PC-3 (cell line): ENCODE data around the gene KCND3. TPM values are rescaled to one million over a fixed set of nuclear protein-coding genes. Genes with fewer than 3 reads are reported as not detected.

ENCODE experiments used
- ATAC-seq: fragments of 200-7000 bp; cut with Tn5 transposase; 2 replicates; pipeline ENCODE4 v1.9.1; 2020; ENCODE audit warnings: mild to moderate bottlenecking, moderate library complexity
- BruUV-seq: library from RNA; stranded (reverse); fragments of 400-500 nt; replicated peaks from 2 replicates; lab custom pipeline; 2021; lab: Mats Ljungman, UMichigan
- CTCF ChIA-PET: fragments of 300-600 bp; sonication (Branson Sonifier 250); formaldehyde crosslinking; loops from one replicate; lab custom pipeline; 2022; ENCODE audit warnings: antibody characterized with exemption; lab: Charles Lee
- POLR2A ChIA-PET: fragments of 300-600 bp; sonication (Branson Sonifier 250); formaldehyde crosslinking; loops from one replicate; lab custom pipeline; 2022; ENCODE audit warnings: antibody characterized with exemption; ENCODE audit not compliant: unreplicated experiment; lab: Charles Lee
- DNase-seq: peaks from one replicate; pipeline ENCODE4 v3.0.0-alpha.2; 2015
- H2AFZ ChIP-seq: fragments of 300-600 bp; sonication (generic); 2 replicates; pipeline ENCODE4 v1.6.0; 2016; ENCODE audit warnings: antibody characterized with exemption, low read length
- H3F3A ChIP-seq: fragments of 300-600 bp; sonication (generic); one replicate; pipeline ENCODE4 v1.6.0; 2017; ENCODE audit warnings: antibody characterized with exemption, low read length, control low read depth, mild to moderate bottlenecking; ENCODE audit not compliant: unreplicated experiment
- H3K27ac ChIP-seq: fragments of 300-600 bp; sonication (generic); 2 replicates; pipeline ENCODE4 v1.5.1; 2016; ENCODE audit warnings: mild to moderate bottlenecking, low read length
- H3K27me3 ChIP-seq: fragments of 300-600 bp; sonication (generic); 2 replicates; pipeline ENCODE4 v1.6.1; 2016; ENCODE audit warnings: low read length, mixed read lengths
- H3K36me3 ChIP-seq: fragments of 300-600 bp; sonication (generic); 2 replicates; pipeline ENCODE4 v1.6.1; 2016; ENCODE audit warnings: low read depth, mixed run types, low read length, mixed read lengths
- H3K4me1 ChIP-seq: fragments of 300-600 bp; sonication (generic); 2 replicates; pipeline ENCODE4 v1.5.1; 2016; ENCODE audit warnings: low read length; ENCODE audit not compliant: insufficient read depth
- H3K4me2 ChIP-seq: fragments of 300-600 bp; sonication (generic); 2 replicates; pipeline ENCODE4 v1.6.0; 2016; ENCODE audit warnings: low read length
- H3K4me3 ChIP-seq: fragments of 300-600 bp; sonication (generic); 2 replicates; pipeline ENCODE4 v1.5.1; 2016; ENCODE audit warnings: mild to moderate bottlenecking, low read length, mixed read lengths
- H3K79me2 ChIP-seq: fragments of 300-600 bp; sonication (generic); 2 replicates; pipeline ENCODE4 v1.6.1; 2017; ENCODE audit warnings: low read length, mixed read lengths
- H3K9ac ChIP-seq: fragments of 300-600 bp; sonication (generic); 2 replicates; pipeline ENCODE4 v1.6.0; 2016; ENCODE audit warnings: mild to moderate bottlenecking, low read length
- H3K9me2 ChIP-seq: fragments of 300-600 bp; sonication (generic); replicated peaks from 2 replicates; pipeline ENCODE4 v1.6.1; 2016; ENCODE audit warnings: mixed run types, low read length, mixed read lengths
- H3K9me3 ChIP-seq: fragments of 300-600 bp; sonication (generic); 2 replicates; pipeline ENCODE4 v1.6.1; 2016; ENCODE audit warnings: low read length, mixed read lengths
- H4K20me1 ChIP-seq: fragments of 300-600 bp; sonication (generic); 2 replicates; pipeline ENCODE4 v1.6.1; 2016; ENCODE audit warnings: low read length, mixed read lengths
- EZH2 ChIP-seq: fragments of 300-600 bp; sonication (generic); IDR thresholded peaks from one replicate; pipeline ENCODE4 v1.6.1; 2017; ENCODE audit warnings: antibody characterized with exemption, mild to moderate bottlenecking, low read length; ENCODE audit not compliant: unreplicated experiment
- EZH2phosphoT487 ChIP-seq: fragments of 300-600 bp; sonication (generic); IDR thresholded peaks from 2 replicates; pipeline ENCODE4 v1.6.1; 2018; ENCODE audit warnings: mild to moderate bottlenecking, antibody characterized with exemption, low read length, borderline replicate concordance
- intact Hi-C: fragments of 100-400 bp; cut with micrococcal nuclease; formaldehyde crosslinking; loops from 2 replicates; pipeline ENCODE4 v1.9.0; 2023
- total RNA-seq: library from RNA; depleted of rRNA; stranded (reverse); fragments of >200 nt; gene quantifications from 2 replicates; pipeline ENCODE4 v1.2.3, GENCODE V29; 2014
- TF ChIP-seq, protein P1 (sequence below): fragments of 300-600 bp; sonication (generic); conservative IDR thresholded peaks from 2 replicates; pipeline ENCODE4 v1.5.1; 2017; ENCODE audit warnings: antibody characterized with exemption, low read depth, mild to moderate bottlenecking, low read length

The KCND3 gene
- total RNA-seq, 1 experiment from 2014 or later, result not detected

DNA sequence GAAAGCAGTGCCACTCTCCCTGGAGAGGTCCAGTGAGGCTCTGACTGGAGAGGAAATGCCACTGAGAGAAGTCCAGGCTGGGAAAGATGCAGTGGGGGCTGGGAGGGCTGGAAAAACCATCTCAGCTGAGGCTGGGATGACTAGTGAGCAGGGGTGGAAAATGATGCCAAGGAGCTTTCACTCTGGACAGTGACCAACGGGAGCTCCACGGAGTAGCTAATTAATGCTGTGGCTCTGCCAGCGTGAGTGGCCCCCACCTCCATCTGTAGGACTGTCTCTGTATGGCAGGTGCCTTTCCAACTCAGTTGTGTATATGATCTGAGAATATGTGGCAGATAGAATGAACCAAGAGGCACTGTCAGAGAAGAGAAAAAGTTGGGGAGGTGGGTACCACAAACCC, 147.1 kb downstream of the KCND3 start:
- ATAC-seq (no peak), DNase-seq (no peak)
- intact Hi-C loops, result no loop called here
- Histone ChIP-seq H3K9me3 (no peaks in the 10 kb centered on the region), H3K9me2 (no peaks in the 10 kb centered on the region), H2AFZ (no peak overlapping the region), H3K27ac (no peak overlapping the region), H3K4me1 (no peaks in the 10 kb centered on the region), H4K20me1 (no peaks in the 10 kb centered on the region), H3K4me3 (no peak overlapping the region), H3K9ac (no peak overlapping the region), H3K4me2 (no peak overlapping the region), H3K27me3 (peaks cover 56% of the 10 kb centered on the region), H3K79me2 (no peaks in the 10 kb centered on the region), H3F3A (no peaks in the 10 kb centered on the region), H3K36me3 (no peaks in the 10 kb centered on the region)
- no TSS peak for BruUV-seq
- CTCF ChIA-PET, result no interaction called here
- POLR2A ChIA-PET, result no interaction called here
- TF ChIP-seq EZH2phosphoT487 (no peak), EZH2 (no peak)
- TF ChIP-seq, protein P1, sequence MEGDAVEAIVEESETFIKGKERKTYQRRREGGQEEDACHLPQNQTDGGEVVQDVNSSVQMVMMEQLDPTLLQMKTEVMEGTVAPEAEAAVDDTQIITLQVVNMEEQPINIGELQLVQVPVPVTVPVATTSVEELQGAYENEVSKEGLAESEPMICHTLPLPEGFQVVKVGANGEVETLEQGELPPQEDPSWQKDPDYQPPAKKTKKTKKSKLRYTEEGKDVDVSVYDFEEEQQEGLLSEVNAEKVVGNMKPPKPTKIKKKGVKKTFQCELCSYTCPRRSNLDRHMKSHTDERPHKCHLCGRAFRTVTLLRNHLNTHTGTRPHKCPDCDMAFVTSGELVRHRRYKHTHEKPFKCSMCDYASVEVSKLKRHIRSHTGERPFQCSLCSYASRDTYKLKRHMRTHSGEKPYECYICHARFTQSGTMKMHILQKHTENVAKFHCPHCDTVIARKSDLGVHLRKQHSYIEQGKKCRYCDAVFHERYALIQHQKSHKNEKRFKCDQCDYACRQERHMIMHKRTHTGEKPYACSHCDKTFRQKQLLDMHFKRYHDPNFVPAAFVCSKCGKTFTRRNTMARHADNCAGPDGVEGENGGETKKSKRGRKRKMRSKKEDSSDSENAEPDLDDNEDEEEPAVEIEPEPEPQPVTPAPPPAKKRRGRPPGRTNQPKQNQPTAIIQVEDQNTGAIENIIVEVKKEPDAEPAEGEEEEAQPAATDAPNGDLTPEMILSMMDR, result no peak

DNA sequence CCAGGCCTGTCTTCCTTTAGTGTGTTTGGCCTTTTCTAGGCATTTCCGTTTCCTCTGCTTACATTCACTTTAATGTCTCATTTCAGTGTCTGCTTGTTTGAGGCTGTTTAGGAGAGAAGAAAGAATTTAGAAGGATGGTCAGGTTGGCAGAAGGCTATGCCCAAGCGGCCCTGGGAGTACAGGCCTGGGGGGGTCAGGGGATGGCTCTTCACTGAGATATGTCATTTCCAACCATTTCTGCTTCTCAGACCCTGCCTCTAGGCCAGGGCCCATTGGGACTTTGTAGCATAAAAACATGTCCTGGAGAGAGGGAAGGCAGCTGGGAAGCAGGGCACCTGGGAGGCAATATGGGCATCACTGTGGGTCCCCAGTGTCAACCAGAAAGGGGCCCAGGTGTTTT, 147.7 kb downstream of the KCND3 start:
- intact Hi-C loops, result no loop called here
- no peak overlapping the region for H3K4me2 ChIP-seq
- H3K36me3 ChIP-seq, result no peaks in the 10 kb centered on the region
- H3K27me3 ChIP-seq, result peaks cover 56% of the 10 kb centered on the region
- ChIA-PET POLR2A (no interaction called here), CTCF (no interaction called here)
- TF ChIP-seq EZH2, result no peak
- H2AFZ ChIP-seq, result no peak overlapping the region
- BruUV-seq, result no TSS peak
- no peaks in the 10 kb centered on the region for H3K9me2 ChIP-seq
- H3F3A ChIP-seq, result no peaks in the 10 kb centered on the region
- H4K20me1 ChIP-seq, result no peaks in the 10 kb centered on the region
- no peaks in the 10 kb centered on the region for H3K79me2 ChIP-seq
- no peak overlapping the region for H3K9ac ChIP-seq
- ATAC-seq (no peak), DNase-seq (no peak)
- no peaks in the 10 kb centered on the region for H3K4me1 ChIP-seq
- H3K9me3 ChIP-seq, result no peaks in the 10 kb centered on the region
- H3K27ac ChIP-seq, result no peak overlapping the region
- H3K4me3 ChIP-seq, result no peak overlapping the region

- H3K27me3 ChIP-seq, result peaks cover 56% of the 10 kb centered on the region
- ChIA-PET POLR2A (no interaction called here), CTCF (no interaction called here)
- H3K27ac ChIP-seq, result no peak overlapping the region
- H3K4me1 ChIP-seq, result no peaks in the 10 kb centered on the region
- H3K9me2 ChIP-seq, result no peaks in the 10 kb centered on the region
- H3K9ac ChIP-seq, result no peak overlapping the region
- H3K79me2 ChIP-seq, result no peaks in the 10 kb centered on the region
- no peak for ATAC-seq
- H3K4me2 ChIP-seq, result no peak overlapping the region
- no peak overlapping the region for H2AFZ ChIP-seq
- H3K36me3 ChIP-seq, result no peaks in the 10 kb centered on the region
- no peak overlapping the region for H3K4me3 ChIP-seq
- no peaks in the 10 kb centered on the region for H3F3A ChIP-seq
- no peaks in the 10 kb centered on the region for H4K20me1 ChIP-seq
- no peak for DNase-seq
- H3K9me3 ChIP-seq, result no peaks in the 10 kb centered on the region
- no TSS peak for BruUV-seq
- intact Hi-C loops, result no loop called here
- TF ChIP-seq EZH2phosphoT487 (no peak), EZH2 (no peak)
- TF ChIP-seq, protein P1, result no peak
These were observed 148.3 kb downstream of the KCND3 start for GRCh38 chr1:111841189-111841588.
